Activated CD8-positive, alpha-beta memory T cell treated with anti-CD3 and anti-CD28 coated beads, Interleukin-2, amount 50 U/mL, for 24 hours (primary cell): ENCODE results near the gene GPSM1.

Experiments
- DNase-seq: peaks from one replicate; pipeline ENCODE4 v3.0.0-alpha.2; 2020; ENCODE audit errors: extremely low read depth

Gene GPSM1

DNA sequence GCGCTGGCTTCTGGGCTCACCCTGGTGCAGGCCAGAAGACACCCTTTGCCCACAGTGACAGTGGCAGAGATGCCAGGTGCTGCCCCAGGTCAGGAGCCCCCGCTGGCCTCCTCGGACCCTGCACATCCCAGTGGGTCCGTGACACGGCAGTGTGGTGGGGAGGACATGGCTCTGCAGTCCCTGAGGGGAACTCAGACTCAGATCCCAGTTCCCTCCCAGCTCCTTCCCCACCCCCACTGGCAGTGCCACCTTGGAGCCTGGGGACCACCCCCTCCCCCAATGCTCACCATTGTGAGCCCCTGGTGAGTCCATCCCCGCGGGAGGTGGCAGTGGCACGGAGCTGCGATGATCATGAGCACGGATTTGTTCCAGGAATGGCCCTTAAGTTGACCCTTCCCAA lies 22.9 kb upstream of the GPSM1 start:
- no peak for DNase-seq

DNA sequence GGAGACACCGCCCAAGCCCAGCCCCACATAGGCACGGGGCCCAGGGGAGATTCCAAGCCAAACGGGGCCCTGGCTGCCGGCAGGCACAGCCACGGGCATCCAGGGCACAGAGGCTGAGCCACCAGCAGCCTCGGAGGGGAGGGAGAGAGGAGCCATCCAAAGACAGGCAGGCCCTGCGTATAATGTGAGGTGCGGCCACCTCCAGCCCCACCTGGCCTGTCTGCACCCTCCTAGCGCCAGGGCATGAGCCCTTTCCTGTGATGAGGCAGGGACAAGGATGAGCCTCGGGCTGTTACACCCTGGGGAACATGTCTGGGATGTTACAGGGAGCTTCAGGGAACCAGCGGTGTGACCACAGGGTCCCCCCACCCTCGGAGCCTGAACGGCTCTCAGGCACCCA lies 22.4 kb upstream of the GPSM1 start:
- no peak for DNase-seq

DNA sequence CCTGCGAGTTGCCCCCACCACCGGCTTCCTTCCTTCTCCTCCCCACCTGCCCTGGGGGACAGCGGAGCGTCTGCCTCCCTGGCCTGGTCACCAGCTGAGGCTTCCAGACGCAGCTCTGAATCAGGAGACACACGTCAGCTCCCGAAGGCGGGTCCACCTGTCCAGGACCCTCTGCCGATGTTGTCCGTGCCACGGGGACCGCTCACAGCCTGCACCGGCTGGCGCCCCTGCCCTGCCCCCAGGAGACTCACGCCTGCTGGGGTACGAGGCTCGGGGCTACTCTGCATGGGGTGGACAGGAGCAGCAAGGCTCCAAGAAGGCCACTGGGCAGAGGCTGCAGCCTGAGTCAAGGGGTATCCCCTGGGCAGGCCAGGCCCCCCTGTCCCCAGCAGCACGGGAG lies 21.5 kb upstream of the GPSM1 start:
- no peak for DNase-seq

DNA sequence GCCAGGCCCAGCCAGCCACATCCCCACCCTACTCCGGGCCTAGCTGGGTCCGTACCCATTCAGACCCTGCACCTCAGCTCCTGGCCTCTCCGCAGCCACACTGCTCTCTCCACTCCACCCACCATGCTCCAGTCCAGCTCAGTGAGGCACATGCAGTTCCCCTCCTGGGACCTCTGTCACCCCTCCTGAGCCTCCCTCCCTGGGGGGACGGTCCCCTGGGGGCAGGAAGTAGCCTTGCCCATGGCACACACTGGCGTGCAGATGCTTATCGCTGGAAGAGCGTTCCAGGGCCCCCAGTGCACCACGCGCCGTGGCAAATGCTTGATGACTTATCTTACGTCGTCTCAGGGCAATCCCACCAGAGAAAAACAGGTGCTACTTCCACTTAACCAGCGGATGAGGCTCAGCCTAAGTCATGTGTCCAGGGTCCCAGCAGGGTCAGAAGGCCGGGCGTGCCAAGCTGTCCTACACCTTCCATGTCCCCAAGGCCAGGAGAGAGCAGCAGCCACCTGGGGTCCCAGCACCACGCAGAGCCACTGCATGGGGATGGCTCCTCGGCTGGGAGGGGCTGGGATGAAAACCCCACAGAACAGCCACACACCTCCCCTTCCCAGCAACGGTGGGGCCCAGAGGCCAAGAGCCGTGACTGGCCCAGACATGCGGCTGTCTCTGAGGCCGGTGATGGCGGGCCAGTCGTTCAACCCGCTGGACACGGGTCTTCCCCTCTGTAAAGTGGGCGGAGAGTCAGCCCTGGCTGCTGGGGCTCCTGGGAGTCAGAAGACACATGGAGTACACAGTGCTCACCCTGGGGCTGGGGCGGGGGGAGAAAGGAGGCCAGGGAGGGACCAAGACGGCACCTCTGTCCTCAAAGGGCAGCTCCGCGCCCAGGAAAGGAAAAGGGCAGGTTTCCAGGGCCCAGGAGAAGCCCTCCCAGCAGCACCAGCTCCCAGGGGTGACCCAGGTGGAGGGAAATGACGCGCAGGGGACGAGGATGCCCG lies 20.8 kb upstream of the GPSM1 start:
- DNase-seq = no peak

DNA sequence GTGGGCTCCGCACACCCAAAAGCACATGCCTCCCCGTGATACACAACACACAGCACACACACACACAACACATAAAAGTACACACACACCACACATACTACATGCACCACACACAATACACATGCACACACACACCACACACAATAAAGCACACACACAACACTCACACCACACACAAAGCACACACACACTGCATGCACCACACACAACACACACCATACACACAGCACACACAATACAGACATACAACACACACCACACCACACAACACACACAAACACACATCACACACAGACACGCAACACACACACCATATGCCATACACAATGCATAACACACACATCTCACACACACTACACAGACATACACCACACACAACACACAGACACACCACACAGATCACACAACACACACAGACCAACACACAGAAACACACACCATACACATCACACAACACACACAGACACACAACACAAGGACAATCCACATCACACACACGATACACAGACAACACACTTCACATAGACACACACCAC lies 20.1 kb upstream of the GPSM1 start:
- DNase-seq = no peak

DNA sequence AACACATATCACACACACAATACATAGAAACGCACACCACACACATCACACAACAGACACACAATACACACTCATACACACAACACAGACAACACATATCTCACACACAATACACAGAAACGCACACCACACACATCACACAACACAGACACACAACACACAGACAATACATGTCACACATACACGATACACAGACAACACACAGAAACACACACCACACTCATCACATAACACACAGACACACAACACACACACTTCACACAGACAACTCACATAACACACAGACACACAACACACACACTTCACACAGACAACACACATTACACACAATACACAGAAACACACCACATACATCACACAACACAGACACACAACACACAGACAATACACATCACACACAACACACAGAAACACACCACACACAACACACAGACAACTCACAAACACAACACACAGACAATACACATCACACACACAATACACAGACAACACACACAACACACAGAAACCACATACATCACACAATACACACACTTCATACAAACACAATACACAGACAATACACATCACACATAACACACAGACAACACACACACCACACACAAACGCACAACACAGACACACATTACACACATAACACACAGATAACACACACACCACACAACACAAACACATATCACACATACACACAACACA lies 19.2 kb upstream of the GPSM1 start:
- DNase-seq = no peak

DNA sequence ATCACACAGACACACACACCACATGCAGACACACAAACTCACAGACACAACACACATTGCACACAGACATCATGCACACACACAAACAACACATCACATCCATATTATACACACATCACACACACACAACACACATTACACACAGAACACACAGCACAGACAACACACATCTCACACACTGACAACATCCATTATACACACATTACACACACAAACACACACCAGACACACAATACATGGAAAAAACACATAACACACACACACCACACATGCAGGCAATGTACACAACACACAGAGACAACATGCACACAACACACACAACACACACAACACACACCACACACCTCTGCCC lies 18.7 kb upstream of the GPSM1 start:
- no peak for DNase-seq

DNA sequence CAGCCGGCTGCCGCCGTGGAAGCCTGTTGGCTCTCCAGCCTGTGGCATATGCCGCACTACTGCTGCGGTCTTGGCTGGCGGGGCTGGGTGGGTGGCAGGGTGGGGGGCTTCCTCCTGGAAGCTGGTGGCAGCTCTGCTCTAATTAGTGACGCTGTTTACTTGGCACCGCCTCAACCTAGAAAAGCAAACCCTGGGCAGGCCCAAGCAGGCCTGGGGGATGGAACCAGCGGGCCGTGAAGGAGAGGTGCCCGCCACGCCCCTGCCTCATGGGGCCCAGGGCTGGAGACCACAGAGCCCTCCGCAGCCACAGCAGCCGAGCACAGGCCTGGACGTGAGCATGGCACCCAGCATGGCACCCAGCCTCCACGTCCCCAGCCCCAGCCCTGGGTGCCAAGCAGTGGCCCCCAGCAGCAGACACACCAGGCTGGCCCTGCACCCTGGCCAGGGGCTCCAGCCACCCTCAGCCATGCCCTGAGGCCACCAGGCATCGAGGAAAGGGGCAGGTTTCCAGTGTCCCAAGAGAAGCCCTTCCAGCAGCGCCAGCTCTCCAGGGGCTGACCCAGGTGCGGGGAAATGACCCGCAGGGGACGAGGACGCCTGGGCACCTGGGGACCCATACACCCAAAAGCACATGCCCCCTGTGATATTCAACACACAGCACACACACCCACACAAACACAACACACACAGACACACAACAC lies 18.1 kb upstream of the GPSM1 start:
- no peak for DNase-seq

DNA sequence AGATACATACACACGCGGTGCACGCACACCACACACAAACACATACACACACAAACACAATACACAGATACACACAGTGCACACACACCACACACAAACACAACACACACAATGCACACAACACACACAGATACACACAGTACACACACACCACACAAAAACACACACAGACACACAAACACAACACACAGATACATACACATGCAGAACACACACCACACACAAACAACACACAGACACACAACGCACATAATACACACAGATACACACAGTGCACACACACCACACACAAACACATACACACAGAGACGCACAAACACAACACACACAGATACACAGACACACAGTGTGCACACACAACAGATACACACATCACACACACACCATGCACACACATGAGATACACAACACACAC lies 17.5 kb upstream of the GPSM1 start:
- no peak for DNase-seq

DNA sequence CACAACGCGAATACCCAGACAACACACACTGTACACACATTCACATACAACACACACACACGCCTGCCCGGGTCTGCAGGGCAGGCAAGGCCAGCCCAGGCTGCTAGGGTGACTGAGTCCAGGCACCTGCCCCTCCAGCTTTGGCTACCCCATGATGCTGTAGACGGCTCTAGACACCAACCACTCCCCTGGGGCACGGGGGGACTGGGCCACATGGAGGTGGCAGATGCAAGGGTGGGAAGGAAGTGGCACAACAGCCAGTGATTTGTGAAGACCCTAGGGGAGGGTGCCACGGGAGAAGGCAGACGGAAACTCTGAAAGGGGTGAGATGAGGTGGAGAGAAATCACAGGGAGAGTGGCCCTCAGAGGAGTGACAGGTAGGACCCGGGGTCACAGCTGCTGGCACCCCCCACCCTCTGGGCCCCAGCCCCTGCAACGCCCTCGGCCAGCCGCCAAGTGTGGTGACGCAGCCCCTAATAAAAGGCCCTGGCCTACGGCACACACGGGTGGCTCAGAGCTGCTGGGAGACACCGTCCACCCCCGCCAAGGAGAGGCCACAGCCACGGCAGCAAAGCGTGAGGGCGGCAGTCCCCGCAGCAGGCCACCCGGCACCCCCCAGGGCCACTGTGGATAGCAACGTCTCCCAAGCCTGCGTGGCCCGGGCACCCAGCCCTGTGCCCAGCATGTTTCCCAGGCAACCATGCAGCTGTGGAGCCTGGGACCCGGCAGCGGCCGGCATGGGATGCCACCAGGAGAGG lies 16.9 kb upstream of the GPSM1 start:
- no peak for DNase-seq

DNA sequence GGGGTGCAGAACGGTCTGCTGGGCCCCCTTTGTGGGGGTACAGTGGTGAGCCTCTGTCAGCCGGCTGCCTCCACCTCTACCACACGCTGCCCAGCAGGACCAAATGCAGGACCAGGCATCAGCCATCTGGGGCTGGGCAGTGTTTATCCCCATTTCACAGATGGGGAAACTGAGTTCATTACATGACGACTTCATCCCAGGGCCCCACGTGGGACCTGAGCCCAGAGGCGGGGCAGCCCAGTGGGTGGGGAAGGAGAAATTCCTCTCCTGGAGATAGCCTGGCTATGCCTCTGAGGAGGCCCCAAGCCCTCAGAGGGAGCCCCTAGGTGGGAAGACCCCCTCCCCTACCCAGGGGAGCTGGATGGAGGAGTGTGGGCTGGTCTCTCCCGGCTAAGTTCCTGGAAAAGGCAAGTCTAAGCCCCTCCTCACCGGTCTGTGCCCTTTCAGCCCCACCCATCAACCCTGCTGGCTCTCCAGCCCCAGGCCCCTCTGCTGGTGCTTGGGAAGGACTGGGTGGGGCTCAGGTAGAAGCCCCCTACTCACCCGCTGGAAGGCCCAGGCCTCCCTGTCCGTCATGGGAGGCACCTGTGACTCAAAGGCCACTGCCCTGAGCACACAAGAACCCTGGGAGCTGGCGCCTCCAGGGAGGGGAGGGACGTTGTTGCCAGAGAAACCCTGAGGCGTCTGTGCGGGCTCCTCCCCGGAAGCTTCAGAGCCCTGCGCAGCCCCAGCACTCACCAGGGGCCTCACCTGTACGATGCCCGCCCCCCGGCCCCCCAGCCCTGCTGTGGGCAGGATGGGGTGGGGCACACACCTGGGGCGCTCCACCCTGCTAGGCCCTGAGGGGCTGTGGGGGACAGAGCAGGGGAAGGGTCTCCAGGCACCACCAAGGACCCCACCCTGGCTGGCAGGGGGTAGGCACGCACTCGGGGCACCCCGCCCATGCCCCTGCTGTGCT lies 16.0 kb upstream of the GPSM1 start:
- no peak for DNase-seq

DNA sequence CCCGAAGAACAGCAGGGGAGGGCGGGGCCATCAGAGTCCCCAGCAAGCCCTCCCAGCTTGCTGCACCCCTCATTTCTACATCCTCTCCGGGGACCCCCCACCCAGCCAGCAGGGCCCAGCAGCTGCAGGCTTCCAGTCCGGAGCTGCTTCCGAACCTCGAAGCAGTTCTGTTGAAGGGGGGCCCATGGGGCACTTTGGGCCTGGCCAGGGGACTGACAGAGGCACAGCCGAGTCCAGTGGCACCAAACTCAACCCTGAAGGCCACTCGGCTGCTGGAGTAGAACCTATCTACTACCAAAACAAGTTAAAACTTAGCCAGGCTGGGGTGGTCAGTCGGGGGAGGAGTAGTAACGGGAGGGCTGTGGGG lies 15.3 kb upstream of the GPSM1 start:
- DNase-seq = no peak

DNA sequence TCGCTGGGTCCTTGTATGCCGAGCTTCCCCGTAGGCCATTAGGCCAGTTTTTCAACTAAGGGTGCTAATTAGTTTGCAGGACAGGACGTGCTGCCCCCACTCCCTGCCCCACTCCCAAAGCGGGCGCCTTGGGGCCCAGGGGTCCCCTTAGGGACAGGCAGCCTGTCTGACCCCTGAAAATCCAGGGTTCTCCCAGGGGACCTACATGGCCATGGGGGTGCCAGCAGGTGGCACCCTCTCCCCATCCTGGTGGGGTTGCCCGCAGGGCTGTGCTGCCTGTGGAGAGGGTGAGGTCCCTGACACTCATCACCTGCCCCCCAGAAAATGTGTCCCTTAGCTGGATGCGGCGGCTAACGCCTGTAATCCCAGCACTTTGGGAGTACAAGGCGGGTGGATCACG lies 14.9 kb upstream of the GPSM1 start:
- DNase-seq = no peak

DNA sequence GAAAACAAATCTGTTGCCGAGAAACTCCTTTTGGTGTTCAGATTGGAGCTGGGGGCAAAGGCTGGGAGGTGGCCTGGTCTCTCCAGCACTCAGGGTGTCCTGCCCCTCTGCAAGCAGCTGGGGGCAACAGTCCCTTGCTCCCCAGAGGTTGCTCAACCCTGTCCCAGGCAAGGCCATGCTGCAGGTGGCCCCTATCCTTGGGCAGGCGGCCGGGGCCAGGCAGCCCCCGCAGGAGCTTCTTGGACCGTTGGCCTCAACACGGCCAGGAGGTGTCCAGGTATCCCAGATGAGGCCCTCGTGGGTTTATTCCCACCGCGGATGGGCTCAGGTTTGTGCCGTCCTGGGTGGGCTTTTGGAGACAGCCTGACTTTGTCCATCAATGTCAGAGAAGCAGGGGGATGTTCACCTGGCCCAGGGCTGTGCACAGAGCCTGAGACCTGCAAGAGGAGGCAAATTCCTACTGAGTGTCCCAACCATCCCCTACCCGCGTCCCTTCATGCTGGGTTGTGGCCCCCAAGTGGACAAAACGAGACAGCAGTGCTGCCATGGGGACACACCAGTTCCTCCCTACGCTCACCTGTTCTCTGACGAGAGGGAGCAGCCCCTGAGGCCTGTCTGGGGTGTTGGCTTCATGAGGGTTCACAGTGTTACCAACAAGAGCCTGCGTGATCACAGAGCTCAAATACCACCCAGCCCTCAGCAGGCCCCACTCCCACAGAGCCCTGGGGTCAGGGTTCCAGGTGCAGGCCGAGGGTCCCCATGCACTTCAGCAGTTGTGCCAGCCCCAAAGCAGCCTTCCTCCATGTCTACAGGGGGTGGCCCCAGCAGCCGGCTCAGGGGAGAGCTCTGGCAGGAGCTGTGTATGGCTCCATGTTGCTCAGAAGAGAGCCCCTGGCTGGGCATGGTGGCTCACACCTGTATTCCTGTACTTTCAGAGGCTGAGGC lies 14.0 kb upstream of the GPSM1 start:
- no peak for DNase-seq

DNA sequence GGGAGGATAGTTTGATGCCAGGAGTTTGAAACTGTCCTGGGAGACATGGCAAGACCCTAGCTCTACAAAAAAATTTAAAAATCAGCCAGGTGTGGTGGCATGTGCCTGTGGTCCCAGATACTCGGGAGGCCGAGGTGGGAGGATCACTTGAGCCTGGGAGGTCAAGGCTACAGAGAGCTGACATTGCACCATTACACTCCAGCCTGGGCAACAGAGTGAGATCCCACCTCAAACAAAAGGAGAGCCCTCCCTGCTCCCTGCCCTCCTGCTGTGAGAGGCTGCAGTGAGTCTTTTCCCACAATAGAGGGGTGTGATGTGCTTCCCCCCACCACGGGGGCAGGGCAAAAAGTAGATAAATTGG lies 13.3 kb upstream of the GPSM1 start:
- no peak for DNase-seq

DNA sequence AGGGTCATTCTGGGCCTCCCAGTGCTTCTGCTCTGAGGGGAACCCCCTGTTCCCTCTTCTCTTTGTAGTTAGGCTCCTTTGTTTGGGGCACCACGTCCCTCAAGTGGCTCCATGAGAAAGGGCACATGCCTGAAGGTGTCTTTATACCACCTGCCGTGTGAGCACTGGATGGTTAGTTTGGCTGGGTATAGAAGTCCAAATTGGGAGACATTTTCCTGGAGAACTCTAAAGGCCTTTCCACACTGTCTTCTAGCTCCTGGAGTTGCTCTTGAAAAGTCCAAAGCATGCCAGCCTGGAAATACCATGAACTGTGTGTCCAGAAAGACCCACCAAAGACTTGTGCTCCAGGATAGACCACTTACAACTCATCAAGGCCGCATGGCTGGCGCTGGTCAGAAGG lies 12.4 kb upstream of the GPSM1 start:
- no peak for DNase-seq

DNA sequence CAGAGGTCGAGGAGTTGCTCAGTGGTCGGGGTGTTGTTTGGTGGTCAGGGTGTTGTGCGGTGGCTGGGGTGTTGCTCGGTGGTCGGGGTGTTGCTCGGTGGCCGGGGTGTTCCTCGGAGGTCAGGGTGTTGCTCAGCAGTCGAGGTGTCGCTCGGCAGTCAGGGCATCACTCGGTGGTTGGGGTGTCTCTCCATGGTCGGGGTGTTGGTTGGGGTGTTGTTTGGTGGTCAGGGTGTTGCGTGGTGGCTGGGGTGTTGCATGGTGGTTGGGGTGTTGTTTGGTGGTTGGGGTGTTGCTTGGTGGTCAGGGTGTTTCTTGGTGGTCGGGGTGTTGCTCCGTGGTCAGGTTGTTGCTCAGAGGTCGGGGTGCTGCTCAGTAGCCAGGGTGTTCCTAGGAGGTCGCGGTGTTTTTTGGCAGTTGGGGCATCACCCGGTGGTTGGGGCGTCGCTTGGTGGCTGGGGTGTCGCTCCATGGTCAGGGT lies 11.0 kb upstream of the GPSM1 start:
- no peak for DNase-seq

DNA sequence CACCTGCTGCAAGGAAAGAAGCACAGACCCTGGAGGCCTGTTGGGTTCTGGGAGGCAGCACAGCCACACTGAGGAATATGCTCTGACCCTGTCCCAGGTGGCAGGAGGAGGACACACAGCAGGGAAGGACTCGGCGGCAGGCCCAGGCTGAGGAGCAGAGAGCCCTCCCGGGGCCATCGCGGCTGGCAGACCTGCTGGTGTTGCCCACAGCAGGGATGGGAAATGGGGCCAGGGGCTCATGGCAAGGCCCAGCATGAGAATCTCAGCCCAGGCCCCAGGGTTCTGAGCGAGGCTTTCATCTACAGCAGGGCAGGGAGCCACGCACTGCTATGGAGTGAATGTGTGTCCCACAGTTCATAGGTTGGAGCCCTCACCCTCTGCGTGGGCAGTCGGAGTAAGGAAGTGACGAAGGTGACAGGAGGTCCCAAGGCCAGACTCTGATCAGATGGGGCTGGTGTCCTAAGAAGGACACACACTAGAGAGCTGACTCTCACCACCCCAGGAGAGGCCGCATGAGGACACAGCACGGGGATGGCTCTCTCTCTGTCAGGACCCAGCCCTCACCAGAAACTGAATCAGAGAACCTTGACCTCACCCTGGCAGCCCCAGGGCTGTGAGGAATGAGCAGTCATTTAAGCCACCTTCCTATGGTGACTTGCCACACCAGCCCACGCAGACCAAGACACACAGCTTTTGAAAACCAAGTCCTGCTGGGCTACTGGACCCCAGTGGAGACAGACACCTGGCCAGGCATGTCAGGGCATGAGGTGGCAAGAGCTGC lies 10.3 kb upstream of the GPSM1 start:
- no peak for DNase-seq

DNA sequence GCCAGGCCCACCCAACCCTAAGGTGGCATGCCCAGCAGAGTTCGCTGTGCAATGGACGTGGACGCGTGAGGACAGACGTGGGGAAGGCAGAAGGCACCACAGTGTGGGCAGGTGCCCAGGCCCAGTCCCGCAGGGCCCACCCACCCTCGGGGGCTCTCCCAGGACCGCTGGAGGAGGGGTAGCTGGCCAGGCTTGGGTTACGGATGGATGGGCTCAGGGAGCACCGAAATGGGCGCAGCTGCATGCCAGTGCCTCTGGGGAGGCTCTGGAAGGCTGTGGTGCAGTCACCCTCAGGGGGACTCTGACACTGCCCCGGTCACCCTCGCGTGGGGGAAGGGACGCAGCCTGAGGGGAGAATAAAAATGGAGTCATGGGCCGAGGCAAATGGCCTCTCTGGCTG lies 9.6 kb upstream of the GPSM1 start:
- DNase-seq = no peak
